Loucy (cell line): ENCODE measurements around the gene FEN1.

Experiments used
- H2AFZ ChIP-seq: fragments of 200-600 bp; sonication (generic); 2 replicates; pipeline ENCODE4 v1.6.0; 2016; ENCODE audit warnings: antibody characterized with exemption, mild to moderate bottlenecking, low read length, moderate library complexity
- H3F3A ChIP-seq: fragments of 200-600 bp; 2 replicates; pipeline ENCODE4 v1.6.0; 2016; ENCODE audit warnings: antibody characterized with exemption, low read depth, mild to moderate bottlenecking
- H3K27me3 ChIP-seq: fragments of 200-600 bp; sonication (generic); 2 replicates; pipeline ENCODE4 v1.6.1; 2014; ENCODE audit warnings: low read length, mild to moderate bottlenecking; ENCODE audit not compliant: insufficient read depth, poor library complexity, severe bottlenecking
- H3K36me3 ChIP-seq: fragments of 200-600 bp; sonication (generic); 2 replicates; pipeline ENCODE4 v1.6.1; 2016; ENCODE audit warnings: low read length; ENCODE audit not compliant: insufficient read depth
- H3K4me1 ChIP-seq: fragments of 200-600 bp; sonication (generic); 2 replicates; pipeline ENCODE4 v1.5.1; 2014; ENCODE audit warnings: low read length, mild to moderate bottlenecking; ENCODE audit not compliant: insufficient read depth, poor library complexity, severe bottlenecking
- H3K4me2 ChIP-seq: fragments of 200-600 bp; sonication (generic); 2 replicates; pipeline ENCODE4 v1.6.0; 2014; ENCODE audit warnings: antibody characterized with exemption, low read length, low read depth, mild to moderate bottlenecking; ENCODE audit not compliant: poor library complexity, severe bottlenecking
- H3K4me3 ChIP-seq: fragments of 200-600 bp; sonication (generic); 2 replicates; pipeline ENCODE4 v1.5.1; 2014; ENCODE audit warnings: low read length, mild to moderate bottlenecking, mixed read lengths; ENCODE audit not compliant: poor library complexity, severe bottlenecking
- H3K79me2 ChIP-seq: fragments of 200-600 bp; sonication (generic); 2 replicates; pipeline ENCODE4 v1.6.1; 2014; ENCODE audit warnings: low read length; ENCODE audit not compliant: insufficient read depth
- H3K9ac ChIP-seq: fragments of 200-600 bp; sonication (generic); 2 replicates; pipeline ENCODE4 v1.6.0; 2014; ENCODE audit warnings: mild to moderate bottlenecking, low read depth, low read length, moderate library complexity; ENCODE audit not compliant: poor library complexity, severe bottlenecking
- H3K9me2 ChIP-seq: fragments of 200-600 bp; sonication (generic); replicated peaks from 2 replicates; pipeline ENCODE4 v1.6.1; 2016; ENCODE audit warnings: low read depth, low read length, mixed read lengths
- H3K9me3 ChIP-seq: fragments of 200-600 bp; sonication (generic); 2 replicates; pipeline ENCODE4 v1.6.1; 2014; ENCODE audit warnings: mild to moderate bottlenecking, antibody characterized with exemption, low read length, low read depth; ENCODE audit not compliant: insufficient read depth
- H4K20me1 ChIP-seq: fragments of 200-600 bp; sonication (generic); 2 replicates; pipeline ENCODE4 v1.6.0; 2014; ENCODE audit warnings: antibody characterized with exemption, low read length, mild to moderate bottlenecking; ENCODE audit not compliant: insufficient read depth, poor library complexity, severe bottlenecking
- EZH2phosphoT487 ChIP-seq: fragments of 200-600 bp; IDR thresholded peaks from 2 replicates; pipeline ENCODE4 v1.6.1; 2018; ENCODE audit warnings: antibody characterized with exemption, mild to moderate bottlenecking, moderate library complexity, borderline replicate concordance
- TF ChIP-seq, protein P1 (sequence below): fragments of 200-600 bp; sonication (generic); conservative IDR thresholded peaks from 2 replicates; pipeline ENCODE4 v1.5.1; 2014; ENCODE audit warnings: mild to moderate bottlenecking, antibody characterized with exemption, low read length

FEN1 gene

DNA sequence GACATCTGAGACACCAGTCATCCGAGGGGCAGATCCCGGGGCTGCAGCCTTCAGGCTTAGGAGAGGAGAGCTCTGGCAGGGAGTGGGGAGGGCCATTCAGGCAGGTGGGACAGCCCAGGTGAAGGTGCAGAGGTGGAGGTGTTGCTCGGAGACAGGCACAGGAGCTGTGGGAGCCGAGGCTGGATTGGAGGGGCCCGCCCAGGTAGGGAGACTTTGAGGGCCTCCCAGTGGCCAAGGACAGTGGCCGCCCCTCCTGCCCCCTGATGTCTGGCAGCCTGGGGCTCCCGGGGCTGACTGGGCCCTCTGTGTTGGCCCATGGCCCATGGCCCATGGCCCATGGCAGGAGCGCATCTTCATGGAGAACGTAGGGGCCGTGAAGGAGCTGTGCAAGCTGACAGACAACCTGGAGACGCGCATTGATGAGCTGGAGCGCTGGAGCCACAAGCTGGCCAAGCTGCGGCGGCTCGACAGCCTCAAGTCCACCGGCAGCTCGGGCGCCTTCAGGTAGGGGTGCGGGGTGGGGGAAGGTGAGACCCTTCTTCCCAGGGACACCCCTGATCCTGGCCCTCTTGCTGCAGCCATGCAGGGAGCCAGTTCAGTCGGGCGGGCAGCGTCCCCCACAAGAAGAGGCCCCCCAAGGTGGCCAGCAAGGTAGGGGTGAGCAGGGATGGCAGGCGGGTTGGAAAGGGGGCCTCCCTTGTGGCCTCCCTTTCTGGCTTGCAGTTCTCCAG, 13.6 kb upstream of the FEN1 start:
- no peaks in the 10 kb centered on the region for H3K9me3 ChIP-seq
- TF ChIP-seq, protein P1, sequence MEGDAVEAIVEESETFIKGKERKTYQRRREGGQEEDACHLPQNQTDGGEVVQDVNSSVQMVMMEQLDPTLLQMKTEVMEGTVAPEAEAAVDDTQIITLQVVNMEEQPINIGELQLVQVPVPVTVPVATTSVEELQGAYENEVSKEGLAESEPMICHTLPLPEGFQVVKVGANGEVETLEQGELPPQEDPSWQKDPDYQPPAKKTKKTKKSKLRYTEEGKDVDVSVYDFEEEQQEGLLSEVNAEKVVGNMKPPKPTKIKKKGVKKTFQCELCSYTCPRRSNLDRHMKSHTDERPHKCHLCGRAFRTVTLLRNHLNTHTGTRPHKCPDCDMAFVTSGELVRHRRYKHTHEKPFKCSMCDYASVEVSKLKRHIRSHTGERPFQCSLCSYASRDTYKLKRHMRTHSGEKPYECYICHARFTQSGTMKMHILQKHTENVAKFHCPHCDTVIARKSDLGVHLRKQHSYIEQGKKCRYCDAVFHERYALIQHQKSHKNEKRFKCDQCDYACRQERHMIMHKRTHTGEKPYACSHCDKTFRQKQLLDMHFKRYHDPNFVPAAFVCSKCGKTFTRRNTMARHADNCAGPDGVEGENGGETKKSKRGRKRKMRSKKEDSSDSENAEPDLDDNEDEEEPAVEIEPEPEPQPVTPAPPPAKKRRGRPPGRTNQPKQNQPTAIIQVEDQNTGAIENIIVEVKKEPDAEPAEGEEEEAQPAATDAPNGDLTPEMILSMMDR, result no peak
- TF ChIP-seq EZH2phosphoT487, result no peak
- H3K4me3 ChIP-seq, result no peak overlapping the region
- no peaks in the 10 kb centered on the region for H3K9me2 ChIP-seq
- H3K4me1 ChIP-seq, result no peaks in the 10 kb centered on the region
- H3K9ac ChIP-seq, result no peak overlapping the region
- no peaks in the 10 kb centered on the region for H4K20me1 ChIP-seq
- H3K4me2 ChIP-seq, result no peak overlapping the region
- H3K36me3 ChIP-seq, result no peaks in the 10 kb centered on the region
- no peak overlapping the region for H2AFZ ChIP-seq
- H3K79me2 ChIP-seq, result no peaks in the 10 kb centered on the region
- H3F3A ChIP-seq, result no peaks in the 10 kb centered on the region
- H3K27me3 ChIP-seq, result no peaks in the 10 kb centered on the region

DNA sequence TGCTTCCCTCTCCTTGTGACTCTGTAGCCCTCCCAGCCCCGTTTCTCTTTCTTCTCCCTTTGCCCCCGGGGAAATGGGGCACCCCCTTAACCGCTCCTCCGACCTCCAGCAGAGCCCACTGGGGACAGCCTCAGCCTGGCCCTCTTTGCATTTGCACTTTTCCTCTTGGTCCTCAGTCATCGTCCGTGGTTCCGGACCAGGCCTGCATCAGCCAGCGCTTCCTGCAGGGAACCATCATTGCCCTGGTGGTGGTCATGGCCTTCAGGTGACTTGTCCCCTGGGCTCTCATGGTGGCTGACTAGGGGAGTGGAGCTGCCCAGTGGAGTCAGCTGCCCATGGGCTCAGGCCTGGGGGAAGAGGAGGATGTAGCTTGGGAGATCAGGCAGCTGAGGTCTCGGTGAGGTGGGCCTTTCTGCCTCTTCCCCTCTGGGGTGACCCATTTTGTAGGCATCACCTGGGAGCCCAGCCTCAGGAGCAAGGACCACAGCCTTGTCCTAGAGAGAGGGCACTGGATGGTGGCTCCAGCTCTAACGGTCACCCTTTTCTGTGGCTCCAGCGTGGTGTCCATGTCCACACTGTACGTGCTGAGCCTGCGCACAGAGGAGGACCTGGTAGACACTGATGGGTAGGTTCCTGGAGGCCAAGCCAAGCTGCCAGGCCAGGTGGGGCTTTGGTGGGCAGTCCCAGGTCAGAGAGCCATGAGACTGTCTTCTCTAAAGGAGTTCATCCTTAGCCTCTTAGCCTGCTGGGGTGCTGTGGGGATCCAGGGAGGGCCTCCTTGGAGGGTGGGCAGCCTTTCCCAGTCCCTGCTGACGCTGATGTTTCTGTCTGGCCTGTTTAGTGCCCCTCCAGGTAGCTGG, 12.8 kb upstream of the FEN1 start:
- H3K9me3 ChIP-seq, result no peaks in the 10 kb centered on the region
- H3K79me2 ChIP-seq, result no peaks in the 10 kb centered on the region
- H3K9me2 ChIP-seq, result no peaks in the 10 kb centered on the region
- TF ChIP-seq, protein P1, result no peak
- no peak for TF ChIP-seq EZH2phosphoT487
- H3F3A ChIP-seq, result no peaks in the 10 kb centered on the region
- H2AFZ ChIP-seq, result no peak overlapping the region
- H3K4me3 ChIP-seq, result no peak overlapping the region
- no peaks in the 10 kb centered on the region for H4K20me1 ChIP-seq
- H3K4me1 ChIP-seq, result no peaks in the 10 kb centered on the region
- H3K27me3 ChIP-seq, result no peaks in the 10 kb centered on the region
- no peak overlapping the region for H3K9ac ChIP-seq
- H3K36me3 ChIP-seq, result no peaks in the 10 kb centered on the region; the same call in 1 of the 2 replicates
- H3K4me2 ChIP-seq, result no peak overlapping the region

DNA sequence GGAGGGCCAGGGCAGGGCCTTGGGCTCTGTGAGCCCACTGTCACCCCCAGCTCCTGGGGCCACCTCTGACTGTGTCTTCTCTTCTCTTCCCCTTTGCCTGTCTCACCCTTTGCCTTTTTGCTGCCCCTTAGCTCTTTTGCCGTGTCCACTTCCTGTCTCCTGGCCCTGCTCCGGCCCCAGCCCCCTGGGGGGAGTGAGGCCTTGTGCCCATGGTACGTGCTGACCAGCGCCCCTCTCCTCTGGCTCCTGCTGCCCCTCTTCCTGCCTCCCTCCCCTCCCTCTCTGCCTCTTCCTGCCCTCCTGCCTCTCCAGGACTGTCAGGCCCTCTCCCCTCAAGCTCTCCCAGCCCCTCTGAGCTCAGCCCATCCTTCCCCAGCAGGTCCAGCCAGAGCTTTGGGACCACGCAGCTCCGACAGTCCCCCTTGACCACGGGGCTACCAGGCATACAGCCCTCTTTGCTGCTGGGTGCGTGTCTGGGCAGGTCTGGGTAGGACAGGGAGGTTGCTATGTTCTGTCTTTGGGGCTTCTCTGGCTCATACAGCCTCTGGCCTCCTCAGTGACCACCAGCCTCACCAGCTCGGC, 12.0 kb upstream of the FEN1 start:
- no peak overlapping the region for H3K4me2 ChIP-seq

More for the DNA sequence above, 12.0 kb upstream of the FEN1 start:
- no peaks in the 10 kb centered on the region for H3K79me2 ChIP-seq
- H3K9ac ChIP-seq, result no peak overlapping the region
- no peaks in the 10 kb centered on the region for H4K20me1 ChIP-seq
- H3K9me3 ChIP-seq, result no peaks in the 10 kb centered on the region
- no peak overlapping the region for H2AFZ ChIP-seq
- no peak overlapping the region for H3K4me3 ChIP-seq
- H3K4me1 ChIP-seq, result no peaks in the 10 kb centered on the region
- no peaks in the 10 kb centered on the region for H3K9me2 ChIP-seq
- H3K27me3 ChIP-seq, result no peaks in the 10 kb centered on the region
- no peaks in the 10 kb centered on the region for H3F3A ChIP-seq
- TF ChIP-seq, protein P1, result no peak
- TF ChIP-seq EZH2phosphoT487, result no peak
- H3K36me3 ChIP-seq, result no peaks in the 10 kb centered on the region; the same call in 1 of the 2 replicates
